GM19395 (cell line): ENCODE results near the gene ACOT7.
A peak's percentile ranks its signal among the peaks of the same experiment; 100 is the strongest.

Experiments used
- ATAC-seq: cut with Tn5 transposase; IDR thresholded peaks from one replicate; pipeline ENCODE4 v1.9.1; 2021; ENCODE audit warnings: mild to moderate bottlenecking, moderate library complexity; ENCODE audit not compliant: unreplicated experiment

ACOT7 gene

DNA sequence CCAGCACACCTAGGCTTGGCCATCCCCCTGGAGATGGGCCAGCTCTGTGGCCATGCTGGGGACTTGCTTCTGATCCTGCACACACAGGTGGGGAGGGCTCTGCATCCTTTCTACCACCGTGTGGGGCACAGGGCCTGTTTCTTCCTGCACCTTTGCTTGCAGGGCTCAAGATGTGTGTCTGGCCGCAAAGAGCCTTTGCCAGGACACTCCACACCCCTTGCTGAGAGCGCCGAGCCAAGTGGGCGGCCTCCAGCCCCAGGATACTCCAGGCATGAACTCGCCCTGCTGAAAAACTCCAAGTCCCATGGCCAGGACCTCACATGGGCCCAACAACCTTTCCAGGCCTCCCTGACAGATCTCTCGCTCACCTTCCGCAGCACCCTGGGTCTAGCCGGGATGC, 121.1 kb downstream of the ACOT7 start:
- no peak for ATAC-seq

DNA sequence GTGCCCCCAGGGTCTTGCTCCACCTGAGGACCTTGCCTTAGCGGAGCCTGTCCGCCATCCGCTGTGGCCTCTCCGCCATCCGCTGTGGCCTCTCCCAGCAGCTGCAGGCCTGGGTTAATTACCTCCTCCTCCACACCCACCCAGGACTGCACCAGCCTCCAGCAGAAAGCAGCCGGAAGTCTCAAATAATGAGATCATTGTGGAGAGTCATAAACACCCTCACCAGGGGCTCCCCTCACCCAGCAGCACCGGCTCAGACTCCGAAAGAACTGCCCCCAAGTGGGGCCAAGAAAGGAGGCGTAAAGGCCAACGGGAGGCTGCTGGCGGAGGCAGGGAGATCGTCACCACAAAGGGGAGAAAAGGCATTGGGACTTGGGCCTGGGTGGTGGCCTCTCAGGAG, 122.0 kb downstream of the ACOT7 start:
- no peak for ATAC-seq

DNA sequence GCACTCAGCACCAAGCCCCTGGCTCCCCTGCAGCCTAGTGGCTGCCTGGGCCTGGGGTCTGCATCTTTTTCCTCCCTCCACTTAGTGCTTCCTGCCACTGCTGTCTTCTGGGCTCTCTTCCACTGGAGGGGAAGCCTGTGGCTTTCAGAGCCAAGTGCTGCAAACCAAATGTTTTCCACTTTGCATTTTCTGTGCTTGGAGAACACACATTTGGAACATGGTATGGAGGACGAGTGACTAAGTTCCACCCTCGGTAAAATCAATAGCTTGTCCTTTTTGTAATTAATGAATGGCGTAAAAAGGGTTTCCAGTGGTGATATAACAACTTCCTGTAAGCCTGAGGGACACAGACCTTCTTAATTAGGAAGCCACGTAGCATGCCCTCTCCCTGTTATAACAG, 122.6 kb downstream of the ACOT7 start:
- ATAC-seq, result no peak

DNA sequence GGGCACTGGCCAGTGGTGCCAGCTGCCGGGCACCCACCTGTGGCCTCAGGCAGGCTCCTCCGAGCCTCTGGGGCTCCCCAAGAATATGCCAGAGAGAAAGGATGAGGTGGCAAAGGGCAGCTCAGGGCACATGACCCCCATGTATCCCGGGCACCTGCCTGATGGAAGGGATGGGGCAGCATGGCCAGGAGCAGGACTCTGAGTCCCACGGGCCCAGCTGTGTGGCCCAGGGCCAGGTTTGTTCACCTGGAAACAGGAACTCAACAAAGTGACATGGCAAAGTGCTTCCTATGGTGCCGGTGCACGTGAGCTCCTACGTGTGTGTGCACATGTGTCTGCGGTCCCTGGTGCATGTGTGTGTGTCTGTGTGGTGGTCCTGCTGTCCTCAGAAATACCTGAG, 123.2 kb downstream of the ACOT7 start:
- ATAC-seq, result no peak

DNA sequence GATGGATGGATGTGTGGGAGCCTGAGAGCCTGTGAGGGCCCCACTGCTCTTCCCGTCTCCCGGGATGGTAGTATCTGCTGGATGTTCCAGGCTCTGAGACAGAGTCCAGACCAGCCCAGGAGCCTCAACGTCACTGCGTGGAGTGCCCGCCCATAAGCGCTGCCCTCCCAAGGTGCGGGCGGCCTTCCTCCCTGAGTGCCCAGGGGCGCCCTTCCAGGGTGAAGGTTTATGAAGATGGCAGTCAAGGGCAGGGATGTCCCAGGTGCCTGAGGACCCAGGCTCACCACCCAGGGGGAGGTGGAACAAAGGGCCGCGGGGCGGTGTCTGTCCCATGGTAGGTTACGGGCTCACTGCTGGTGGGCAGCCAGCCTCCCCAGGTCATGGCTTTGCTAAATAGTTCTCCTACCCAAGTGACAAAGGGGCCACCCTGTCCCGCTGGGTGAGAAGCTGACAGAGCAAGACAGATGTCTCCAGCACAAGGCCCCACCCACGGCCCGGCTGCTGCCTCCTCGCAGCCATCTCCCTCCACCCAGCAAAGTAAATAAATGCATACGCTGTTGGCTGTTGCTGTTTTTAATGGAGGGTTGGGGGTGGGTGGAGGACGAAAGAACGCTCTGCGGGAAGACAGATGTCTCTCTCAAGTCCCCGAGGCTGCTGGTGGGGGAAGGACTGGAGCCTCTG, 123.7 kb downstream of the ACOT7 start:
- ATAC-seq, result no peak

DNA sequence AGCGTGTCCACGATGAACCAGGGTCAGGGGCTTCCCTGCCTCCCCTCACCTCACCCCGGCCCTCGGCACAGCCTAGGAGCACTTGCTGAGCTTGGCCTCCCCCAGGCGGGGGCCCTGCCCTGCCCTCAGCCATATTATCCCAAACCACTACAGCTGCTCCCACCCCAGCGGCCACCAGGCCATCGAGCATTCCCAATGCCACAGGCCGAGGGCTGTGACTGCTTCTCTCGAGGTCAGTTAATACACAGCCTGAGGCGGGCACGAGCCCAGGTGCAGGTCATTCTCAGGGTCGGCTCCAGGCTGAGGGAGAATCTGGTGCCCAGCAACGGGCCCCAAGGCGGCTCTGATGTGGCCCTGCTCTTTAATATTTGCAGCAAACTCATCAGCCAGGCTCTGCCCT, 124.3 kb downstream of the ACOT7 start:
- no peak for ATAC-seq

DNA sequence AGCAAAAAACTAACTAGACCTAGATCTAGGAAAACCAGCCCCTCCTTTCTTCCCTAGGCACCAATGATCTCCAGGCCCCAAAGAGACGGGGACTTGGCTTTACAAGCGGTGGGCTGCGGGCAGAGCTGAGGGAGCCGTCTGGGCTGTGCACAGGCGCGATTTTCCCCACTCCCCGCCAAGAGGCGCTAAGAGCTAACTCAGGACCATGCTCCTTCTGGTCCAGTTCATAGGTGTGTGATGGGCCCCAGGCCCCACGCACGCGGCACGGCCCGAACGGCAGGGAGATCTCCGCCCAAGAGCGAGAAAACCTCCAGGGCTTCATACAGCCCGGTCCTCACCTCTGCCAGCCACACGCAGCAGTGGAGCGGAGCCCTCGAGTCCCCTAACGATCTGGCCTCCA, 125.2 kb downstream of the ACOT7 start:
- ATAC-seq, result no peak

DNA sequence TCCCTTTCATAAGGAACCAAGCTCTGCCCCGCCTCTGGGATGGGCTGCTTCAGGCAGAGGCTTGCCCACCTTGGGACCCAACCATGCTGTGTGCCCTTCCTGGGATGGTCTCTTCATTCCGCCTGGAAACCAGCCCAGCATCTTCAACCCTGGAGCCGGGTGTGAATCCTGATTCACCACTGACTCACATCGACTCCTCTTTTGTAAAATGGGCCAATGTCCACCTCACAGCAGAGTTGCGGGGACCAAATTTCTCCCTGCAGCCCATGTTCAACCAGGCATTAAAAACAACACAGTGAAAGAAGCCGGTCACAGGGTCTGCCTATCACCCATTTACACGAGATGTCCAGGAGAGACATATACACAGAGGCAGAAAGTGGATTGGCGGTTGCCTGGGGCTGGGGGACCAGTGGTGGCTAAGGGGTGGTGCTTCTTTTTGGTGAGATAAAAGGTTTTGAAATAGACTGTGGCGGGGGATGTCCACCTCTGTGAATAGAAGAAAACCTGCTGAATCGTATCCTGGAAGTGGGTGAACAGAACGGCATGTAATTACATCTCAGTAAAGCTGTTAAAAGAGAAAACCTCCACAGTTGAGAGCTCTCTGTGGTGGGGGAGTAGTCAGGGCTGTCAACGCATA, 125.8 kb downstream of the ACOT7 start:
- no peak for ATAC-seq

DNA sequence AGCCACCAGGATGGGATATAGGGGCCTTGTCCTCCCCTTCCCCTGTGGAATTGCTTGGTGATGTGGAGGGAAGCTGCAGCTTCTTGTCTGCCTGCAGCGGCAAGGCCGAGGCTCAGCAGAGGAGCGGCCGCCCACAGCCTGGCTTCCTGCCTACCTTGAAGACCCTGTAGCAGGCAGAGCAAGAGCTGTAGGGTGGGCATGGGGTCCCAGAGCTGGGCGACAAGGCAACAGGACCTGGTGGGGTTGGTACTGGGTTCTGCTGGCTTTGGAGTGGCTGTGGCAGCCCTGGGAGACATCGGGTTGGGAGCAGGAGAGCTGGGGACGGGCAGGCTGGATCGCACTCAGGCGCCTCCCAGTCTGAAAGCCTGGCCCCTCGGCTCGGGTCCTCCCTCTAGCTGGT, 126.9 kb downstream of the ACOT7 start:
- ATAC-seq, result no peak

DNA sequence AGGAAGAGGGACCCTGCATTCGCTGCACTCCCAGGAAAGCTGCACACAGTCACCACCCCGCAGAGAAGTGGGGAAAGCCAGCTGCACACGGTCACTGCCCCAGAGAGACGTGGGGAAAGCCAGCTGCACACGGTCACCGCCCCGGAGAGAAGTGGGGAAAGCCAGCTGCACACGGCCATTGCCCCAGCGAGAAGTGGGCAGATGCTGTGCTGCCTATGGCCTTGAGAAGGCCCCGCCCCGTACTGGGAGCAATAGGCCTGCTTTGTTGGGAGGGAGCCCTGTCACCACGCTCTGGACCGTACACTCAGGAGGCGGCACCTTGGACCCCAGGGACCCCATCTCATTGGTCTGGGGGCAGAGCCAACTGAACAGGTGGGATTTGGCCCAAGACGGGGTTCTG, 128.4 kb downstream of the ACOT7 start:
- no peak for ATAC-seq

DNA sequence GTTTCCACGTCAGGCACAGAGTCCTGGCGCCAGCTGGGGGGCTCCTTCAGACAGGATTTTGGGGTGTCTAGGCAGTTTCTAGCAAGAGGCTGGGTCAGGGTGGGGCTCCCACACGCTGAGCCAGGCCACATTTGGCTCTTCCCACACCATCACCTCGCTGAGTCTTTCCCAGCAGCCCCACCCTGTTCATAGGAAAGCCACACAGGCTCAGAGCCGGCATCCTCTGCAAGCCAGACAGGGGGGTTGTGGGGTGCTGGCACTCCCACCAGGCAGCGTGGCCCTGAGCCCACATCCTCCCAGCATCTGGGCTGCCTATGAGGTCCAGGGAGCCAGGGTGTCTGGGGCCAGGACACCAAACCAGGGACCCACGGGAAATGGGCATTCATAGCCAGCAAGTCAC, 129.9 kb downstream of the ACOT7 start:
- ATAC-seq, result no peak

DNA sequence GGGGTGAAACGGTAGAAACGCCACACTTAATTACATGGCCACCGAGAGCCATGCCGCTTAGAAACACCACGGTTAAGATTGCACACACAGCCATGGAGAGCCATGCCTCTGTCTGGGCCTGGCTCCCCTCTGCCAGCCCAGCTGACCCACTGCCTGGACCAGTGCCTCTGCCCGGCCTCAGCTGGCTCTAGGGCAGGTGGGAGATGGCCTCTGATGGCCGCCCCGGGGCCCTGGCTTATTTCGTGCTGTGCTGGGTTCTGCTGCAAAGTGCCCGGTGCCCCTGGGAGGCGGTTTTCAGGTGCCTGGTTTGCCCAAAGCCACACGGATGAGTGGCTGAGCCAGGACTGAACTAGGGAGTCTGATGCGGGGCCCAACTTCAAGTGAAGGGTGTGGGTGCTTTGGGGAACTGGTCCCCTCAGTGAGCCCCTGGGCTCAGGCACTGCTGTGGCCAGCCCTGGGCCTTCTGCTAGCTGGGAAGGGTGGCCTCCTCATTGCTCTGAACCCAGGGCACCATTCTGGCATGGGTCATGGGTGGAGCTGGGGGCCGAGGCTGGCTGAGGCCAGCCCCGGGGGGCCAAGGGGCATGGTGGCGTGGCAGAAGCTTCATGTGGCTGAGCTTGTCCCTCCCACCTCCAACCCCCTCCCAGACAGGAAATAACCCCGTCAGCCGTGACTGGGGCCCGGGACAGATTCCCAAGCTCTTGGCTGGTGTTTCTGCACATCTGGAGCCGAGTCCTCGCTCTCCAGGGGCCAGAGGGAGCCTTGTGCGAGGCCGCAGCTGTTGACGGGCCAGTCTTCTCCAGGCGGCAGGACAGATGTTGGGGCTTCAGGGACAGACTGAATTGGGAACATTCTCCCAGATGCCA, 130.8 kb downstream of the ACOT7 start:
- no peak for ATAC-seq

DNA sequence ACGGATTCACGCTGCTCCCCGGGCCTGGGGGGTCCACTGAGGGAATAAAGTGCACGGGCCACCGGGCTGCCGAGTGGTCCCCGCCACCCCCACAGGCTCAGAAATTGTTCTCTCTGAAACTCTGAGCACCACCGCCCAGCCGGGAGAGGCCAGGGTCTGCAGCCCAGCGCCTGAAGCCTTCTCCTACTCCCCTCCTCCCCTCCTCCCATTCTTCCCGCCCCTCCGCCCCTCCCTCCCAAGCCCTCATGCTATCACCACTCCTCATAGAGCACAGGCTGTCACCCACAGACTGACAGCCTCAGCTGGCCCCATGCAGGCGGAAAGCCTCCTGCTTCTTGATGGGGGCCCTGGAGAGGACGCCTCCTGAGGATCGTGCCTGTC, 132.0 kb downstream of the ACOT7 start:
- ATAC-seq, result no peak

DNA sequence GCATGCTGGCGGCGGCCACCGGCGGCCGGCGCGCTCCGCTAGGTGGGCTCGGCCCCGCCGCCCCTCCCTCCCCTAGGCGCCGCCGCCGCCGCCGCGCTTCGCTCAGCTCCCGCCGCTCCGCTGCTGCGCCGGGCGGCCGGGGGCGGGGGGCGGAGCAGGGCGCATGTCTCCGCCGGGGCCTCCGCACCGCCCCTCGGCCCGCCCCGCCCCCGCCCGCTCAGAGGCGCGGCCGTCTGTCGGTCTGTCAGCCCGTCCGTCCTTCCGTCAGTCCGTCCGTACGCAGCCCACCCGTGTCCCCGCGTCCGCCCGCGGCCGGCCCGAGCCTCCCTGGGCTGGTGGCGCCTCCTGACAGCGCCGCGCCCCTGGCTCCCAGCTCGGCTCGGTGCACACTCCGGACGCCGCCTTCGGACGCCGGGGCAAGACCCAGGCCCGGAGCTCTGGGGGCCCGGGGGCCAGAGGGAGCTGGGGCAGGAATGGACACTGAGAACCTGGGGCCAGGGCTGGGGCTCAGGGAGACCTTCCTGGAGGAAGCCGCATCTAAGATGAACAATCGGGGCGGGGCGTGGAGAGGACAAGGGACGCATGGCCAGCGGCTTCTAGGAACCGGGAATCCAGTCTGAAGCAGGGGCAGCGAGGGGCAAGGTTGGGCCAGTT, 132.5 kb downstream of the ACOT7 start, which contains the start of gene GPR153:
GPR153 (minus strand) TSS at position 138 of the 654 bp plus-strand sequence. CDS start 6,193 bp downstream, outside the sequence.
- no peak for ATAC-seq

DNA sequence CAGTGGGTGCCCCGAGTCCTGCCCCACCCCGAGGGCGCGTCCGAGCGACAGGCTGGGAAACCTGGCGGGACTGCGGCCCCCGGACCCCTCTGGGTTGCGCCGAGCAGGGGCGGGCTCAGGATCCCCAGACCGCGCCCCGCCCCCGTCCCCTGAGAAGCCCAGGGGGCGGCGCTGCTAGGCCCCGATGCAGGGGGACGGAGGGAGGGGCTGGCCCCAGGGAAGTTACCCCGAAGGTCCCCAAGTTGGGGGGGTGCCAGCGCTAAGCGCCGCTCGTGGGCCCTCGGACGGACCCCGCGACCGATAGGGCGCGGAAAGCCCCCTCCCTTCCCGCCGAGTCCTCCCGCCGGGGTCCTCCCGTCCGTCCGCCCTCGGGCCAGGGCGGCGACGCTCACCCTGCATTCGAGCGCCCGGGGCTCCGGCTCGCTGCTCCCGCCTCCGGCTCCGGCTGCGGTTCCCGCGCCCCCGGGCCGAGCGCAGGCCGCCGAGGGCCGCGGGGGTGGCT, 133.1 kb downstream of the ACOT7 start:
- ATAC-seq, result no peak

DNA sequence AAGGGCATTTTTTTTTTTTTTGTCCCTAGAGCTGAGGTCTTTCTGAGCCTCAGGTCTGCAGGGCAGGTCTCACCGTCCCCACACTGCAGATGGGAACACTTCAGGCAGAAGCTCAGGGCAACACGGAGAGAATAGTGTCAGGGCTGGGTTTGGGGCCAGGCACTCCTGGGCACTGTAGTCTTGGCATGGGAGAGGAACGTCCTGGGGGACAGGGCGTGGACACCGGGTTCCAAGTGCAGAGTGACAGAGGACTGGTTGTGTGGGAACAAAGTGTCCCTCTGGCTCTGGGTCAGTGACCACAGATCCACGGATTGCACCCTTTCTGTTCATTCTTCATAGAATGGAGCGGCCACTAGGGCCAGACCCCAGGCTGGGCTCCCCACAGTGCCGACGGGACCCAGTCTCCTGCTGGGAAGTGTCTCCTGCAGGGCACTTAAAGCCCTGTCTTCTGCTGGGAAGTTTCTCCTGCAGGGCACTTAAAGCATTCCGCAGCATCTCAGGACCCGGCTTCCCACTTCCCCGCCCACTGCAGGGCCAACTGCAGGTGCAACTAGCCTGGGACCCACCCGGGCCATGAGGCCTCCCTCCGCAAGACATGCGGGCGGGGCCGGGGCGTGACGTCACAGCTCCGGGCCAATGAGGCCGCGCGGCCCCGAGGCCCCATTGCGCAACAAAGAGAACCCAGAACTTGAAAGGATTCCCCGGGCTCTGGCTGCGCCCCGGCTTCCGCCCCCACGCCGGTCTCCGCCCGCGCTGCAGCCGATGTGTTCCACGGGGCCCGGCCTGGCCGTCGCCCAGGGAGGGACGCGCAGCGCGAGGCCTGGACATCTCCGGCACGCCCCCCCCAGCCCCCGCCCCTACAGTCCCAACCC, 133.8 kb downstream of the ACOT7 start:
- peak; percentile 60 for ATAC-seq

DNA sequence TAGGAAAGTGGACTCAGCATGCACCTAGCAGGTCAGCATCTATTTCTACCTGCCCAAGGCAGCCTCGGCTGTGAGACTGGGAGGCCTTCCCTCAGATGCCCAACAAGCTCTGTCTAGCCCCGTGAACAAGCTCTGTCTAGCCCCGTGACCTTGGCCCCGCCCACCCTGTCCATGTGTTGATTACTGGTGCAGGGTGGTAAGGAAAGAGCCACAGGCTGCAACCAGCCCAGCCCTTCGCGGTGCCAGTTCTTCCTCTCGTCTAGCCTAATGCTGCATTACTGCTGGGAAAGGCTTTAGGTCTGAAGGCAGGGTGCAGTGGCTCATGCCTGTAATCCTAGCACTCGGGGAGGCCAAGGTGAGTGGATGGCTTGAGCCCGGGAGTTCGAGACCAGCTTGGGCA, 134.9 kb downstream of the ACOT7 start:
- no peak for ATAC-seq

DNA sequence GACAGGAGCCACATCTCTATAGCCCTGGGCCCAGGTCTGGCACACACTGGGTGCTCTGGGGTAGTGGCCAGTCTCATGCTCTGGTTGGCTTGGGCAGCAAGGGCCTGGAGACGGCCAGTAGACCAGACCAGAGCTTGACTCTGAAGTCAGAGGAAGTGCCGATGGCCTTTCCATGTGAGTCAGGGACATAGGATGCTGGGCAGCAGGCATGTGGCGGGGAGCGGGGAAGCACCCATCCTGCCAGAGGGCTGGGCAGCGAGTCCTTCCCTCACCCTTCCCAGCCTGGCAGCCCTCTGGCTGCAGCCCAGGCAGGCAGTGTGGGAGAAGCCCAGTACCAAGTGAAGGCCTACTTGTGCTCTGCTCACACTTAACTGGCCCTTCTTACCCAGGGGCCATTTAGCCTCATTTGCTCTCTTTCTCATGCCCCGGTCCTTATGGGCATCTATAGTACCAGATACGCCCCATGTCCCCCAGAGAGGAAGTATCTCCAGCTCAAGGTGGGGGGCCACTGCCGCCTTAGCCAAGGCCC, 136.0 kb downstream of the ACOT7 start:
- no peak for ATAC-seq

DNA sequence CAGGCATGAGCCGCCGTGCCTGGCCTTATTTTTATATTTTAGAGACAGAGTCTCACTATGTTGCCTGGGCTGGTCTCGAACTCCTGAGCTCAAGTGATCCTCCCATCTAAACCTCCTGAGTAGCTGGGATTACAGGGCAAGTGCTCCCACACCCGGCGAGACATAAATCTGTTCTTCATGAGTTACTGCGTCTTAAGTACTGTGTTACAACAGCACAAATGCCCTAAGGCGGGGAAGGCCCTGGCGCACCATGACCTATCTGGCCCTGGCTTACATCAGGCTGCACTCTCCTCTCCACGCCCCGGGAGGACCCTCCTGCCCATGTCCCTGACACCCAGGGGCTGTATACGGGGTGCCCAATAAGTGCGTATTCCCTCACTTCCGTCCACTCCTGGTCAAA, 136.9 kb downstream of the ACOT7 start:
- ATAC-seq, result no peak

DNA sequence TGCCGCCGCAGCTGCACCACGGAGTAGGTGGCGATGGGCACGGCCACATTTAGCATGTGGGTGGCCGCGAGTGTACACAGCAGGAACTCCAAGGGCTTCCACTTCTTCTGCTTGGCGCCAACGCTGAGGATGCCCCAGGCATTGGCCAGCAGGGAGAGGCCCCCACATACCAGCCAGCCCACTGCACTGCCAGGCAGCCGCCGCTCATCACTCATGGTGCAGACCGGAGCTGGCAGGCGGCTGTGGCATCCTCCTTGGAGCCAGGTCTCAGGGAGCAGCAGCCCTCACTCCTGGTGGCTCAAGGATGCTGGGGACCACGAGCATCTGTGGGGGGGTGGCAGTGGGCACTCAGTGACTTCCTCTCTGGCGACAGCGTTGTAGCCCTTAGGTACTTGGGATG, 138.9 kb downstream of the ACOT7 start:
- no peak for ATAC-seq
